Smooth muscle cell (in vitro differentiated cells): Measurements from ENCODE around the gene MS4A18. TPM values are rescaled to one million over a fixed set of nuclear protein-coding genes. Genes with fewer than 3 reads are reported as not detected.

Experiments
- DNase-seq: peaks from one replicate; lab custom pipeline; 2025; ENCODE audit not compliant: unreplicated experiment; lab: John Stamatoyannopoulos, UW
- H2AFZ ChIP-seq: fragments of 200-600 bp; sonication (generic); 2 replicates; pipeline ENCODE4 v1.6.0; 2016; ENCODE audit warnings: antibody characterized with exemption, low read depth, mild to moderate bottlenecking
- H3F3A ChIP-seq: fragments of 200-600 bp; sonication (generic); 2 replicates; pipeline ENCODE4 v1.6.0; 2017; ENCODE audit warnings: antibody characterized with exemption, low read depth
- H3K27ac ChIP-seq: fragments of 200-600 bp; sonication (generic); 2 replicates; pipeline ENCODE4 v1.5.1; 2016; ENCODE audit warnings: low read depth, mild to moderate bottlenecking
- H3K27me3 ChIP-seq: fragments of 200-600 bp; sonication (generic); 2 replicates; pipeline ENCODE4 v1.6.1; 2016; ENCODE audit warnings: low read depth, mild to moderate bottlenecking
- H3K36me3 ChIP-seq: fragments of 200-600 bp; sonication (generic); 2 replicates; pipeline ENCODE4 v1.5.1; 2016; ENCODE audit warnings: low read depth
- H3K4me1 ChIP-seq: fragments of 200-600 bp; sonication (generic); 2 replicates; pipeline ENCODE4 v1.5.1; 2016; ENCODE audit warnings: low read depth
- H3K4me2 ChIP-seq: fragments of 200-600 bp; sonication (generic); 2 replicates; pipeline ENCODE4 v1.6.0; 2016; ENCODE audit warnings: mild to moderate bottlenecking
- H3K4me3 ChIP-seq: fragments of 200-600 bp; sonication (generic); 2 replicates; pipeline ENCODE4 v1.5.1; 2016; ENCODE audit warnings: mild to moderate bottlenecking
- H3K79me2 ChIP-seq: fragments of 200-600 bp; sonication (generic); 2 replicates; pipeline ENCODE4 v1.6.0; 2016; ENCODE audit warnings: low read depth, mild to moderate bottlenecking
- H3K9ac ChIP-seq: fragments of 200-600 bp; sonication (generic); 2 replicates; pipeline ENCODE4 v1.6.0; 2016; ENCODE audit warnings: low read depth
- H3K9me3 ChIP-seq: fragments of 200-600 bp; sonication (generic); replicated peaks from 2 replicates; pipeline ENCODE4 v1.5.1; 2016; ENCODE audit warnings: low read depth
- H4K20me1 ChIP-seq: fragments of 200-600 bp; sonication (generic); 2 replicates; pipeline ENCODE4 v1.6.0; 2016; ENCODE audit warnings: low read depth
- CTCF ChIP-seq: fragments of 200-600 bp; sonication (generic); IDR thresholded peaks from 2 replicates; pipeline ENCODE4 v1.5.1; 2017; ENCODE audit warnings: borderline replicate concordance, mild to moderate bottlenecking, antibody characterized with exemption; ENCODE audit not compliant: insufficient read depth, poor library complexity, severe bottlenecking
- WGBS: methylation state at CpG from one replicate; pipeline ENCODE4 v1.1.7; 2016; ENCODE audit warnings: low lambda C conversion rate; 5-methylcytosine and 5-hydroxymethylcytosine counted together
- polyA plus RNA-seq: library from polyadenylated mRNA; unstranded; fragments of >200 nt; fragmentation: Nextera tagmentation; extraction: Ambion mirVana; gene quantifications from 2 replicates; pipeline ENCODE4 v1.2.1, GENCODE V29; 2016
- total RNA-seq: library from RNA; depleted of rRNA; stranded (reverse); fragments of >200 nt; gene quantifications from 2 replicates; pipeline ENCODE4 v1.2.3, GENCODE V29; 2014

Gene MS4A18
- total and polyA plus RNA-seq, 2 experiments from 2014 or later, result not detected

GRCh38 chr11:60777106-60777505, 52.6 kb downstream of the MS4A18 start:
- no peaks in the 10 kb centered on the region for H4K20me1 ChIP-seq
- no peaks in the 10 kb centered on the region for H3K4me1 ChIP-seq
- H3K79me2 ChIP-seq, result no peaks in the 10 kb centered on the region
- H3K27me3 ChIP-seq, result peaks cover 5% of the 10 kb centered on the region
- TF ChIP-seq CTCF, result no peak
- DNase-seq, result no peak
- H3K36me3 ChIP-seq, result no peaks in the 10 kb centered on the region
- no peaks in the 10 kb centered on the region for H3K9me3 ChIP-seq
- no peaks in the 10 kb centered on the region for H3F3A ChIP-seq
- no peak overlapping the region for H3K4me3 ChIP-seq
- H3K4me2 ChIP-seq, result peak overlapping the region; percentile 29
- peak overlapping the region; percentile 29 for H2AFZ ChIP-seq
- WGBS, result 68% methylated on average over 4 of the region's 4 CpGs
- no peak overlapping the region for H3K9ac ChIP-seq
- peak overlapping the region; percentile 54 for H3K27ac ChIP-seq

- peak overlapping the region; percentile 54 for H3K27ac ChIP-seq
- no peaks in the 10 kb centered on the region for H3F3A ChIP-seq
- no peaks in the 10 kb centered on the region for H3K4me1 ChIP-seq
- H3K36me3 ChIP-seq, result no peaks in the 10 kb centered on the region
- H3K9me3 ChIP-seq, result no peaks in the 10 kb centered on the region
- H3K27me3 ChIP-seq, result peaks cover 5% of the 10 kb centered on the region
- no peak for TF ChIP-seq CTCF
- H3K4me2 ChIP-seq, result peak overlapping the region; percentile 29
- H3K9ac ChIP-seq, result no peak overlapping the region
- no peaks in the 10 kb centered on the region for H3K79me2 ChIP-seq
- no peak overlapping the region for H3K4me3 ChIP-seq
- no peaks in the 10 kb centered on the region for H4K20me1 ChIP-seq
- no peak for DNase-seq
- H2AFZ ChIP-seq, result peak overlapping the region; percentile 29
- WGBS, result 25% methylated on average over 2 of the region's 2 CpGs
Observed at GRCh38 chr11:60777572-60777971, 53.1 kb downstream of the MS4A18 start.

GRCh38 chr11:60780065-60780464, 55.5 kb downstream of the MS4A18 start:
- DNase-seq, result no peak

More at GRCh38 chr11:60780065-60780464, 55.5 kb downstream of the MS4A18 start:
- no peak overlapping the region for H2AFZ ChIP-seq
- no peaks in the 10 kb centered on the region for H3K4me1 ChIP-seq
- H3K9ac ChIP-seq, result no peak overlapping the region
- H3K27me3 ChIP-seq, result peaks cover 5% of the 10 kb centered on the region
- no peaks in the 10 kb centered on the region for H4K20me1 ChIP-seq
- no peak overlapping the region for H3K4me3 ChIP-seq
- no peaks in the 10 kb centered on the region for H3K9me3 ChIP-seq
- no peaks in the 10 kb centered on the region for H3K79me2 ChIP-seq
- WGBS, result 75% methylated on average over 2 of the region's 2 CpGs
- no peak overlapping the region for H3K27ac ChIP-seq
- H3K4me2 ChIP-seq, result no peak overlapping the region
- TF ChIP-seq CTCF, result no peak
- H3K36me3 ChIP-seq, result no peaks in the 10 kb centered on the region
- H3F3A ChIP-seq, result no peaks in the 10 kb centered on the region
